HG03565 (cell line): Measurements from ENCODE around the gene TAS1R1.

Experiments used
- ATAC-seq: cut with Tn5 transposase; IDR thresholded peaks from one replicate; pipeline ENCODE4 v1.9.1; 2021; ENCODE audit warnings: mild to moderate bottlenecking, moderate library complexity; ENCODE audit not compliant: unreplicated experiment

TAS1R1 gene

DNA sequence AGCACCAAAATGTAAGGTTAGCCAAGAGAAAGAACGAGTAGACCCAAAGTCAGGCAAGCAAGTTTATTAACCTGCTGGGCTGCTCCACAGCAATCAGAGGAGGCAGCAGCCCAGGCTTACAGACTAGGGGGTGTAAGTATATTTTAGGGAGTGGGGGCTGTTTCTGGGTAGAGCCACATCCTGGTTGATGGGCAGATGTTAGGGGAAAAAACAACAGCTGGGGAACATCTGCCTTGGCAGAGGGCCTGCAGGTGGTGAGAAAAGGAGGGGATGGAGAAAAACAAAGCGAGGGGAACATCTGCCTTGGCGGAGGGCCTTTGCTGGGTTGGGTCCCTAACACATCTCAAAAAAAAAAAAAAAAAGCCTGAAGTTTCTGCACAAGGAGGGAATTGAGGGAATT lies 15.0 kb downstream of the TAS1R1 start:
- ATAC-seq = no peak

DNA sequence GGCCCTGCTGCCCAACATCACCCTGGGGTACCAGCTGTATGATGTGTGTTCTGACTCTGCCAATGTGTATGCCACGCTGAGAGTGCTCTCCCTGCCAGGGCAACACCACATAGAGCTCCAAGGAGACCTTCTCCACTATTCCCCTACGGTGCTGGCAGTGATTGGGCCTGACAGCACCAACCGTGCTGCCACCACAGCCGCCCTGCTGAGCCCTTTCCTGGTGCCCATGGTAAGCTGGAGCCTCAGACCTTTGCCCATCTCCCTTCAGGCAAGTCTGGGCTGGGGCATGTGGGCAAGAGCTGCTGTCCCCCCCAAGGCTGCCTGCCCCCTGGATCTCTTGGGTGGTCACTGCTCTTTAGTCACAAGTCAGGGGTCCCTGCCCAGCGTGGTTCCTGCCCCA lies 15.9 kb downstream of the TAS1R1 start:
- no peak for ATAC-seq

DNA sequence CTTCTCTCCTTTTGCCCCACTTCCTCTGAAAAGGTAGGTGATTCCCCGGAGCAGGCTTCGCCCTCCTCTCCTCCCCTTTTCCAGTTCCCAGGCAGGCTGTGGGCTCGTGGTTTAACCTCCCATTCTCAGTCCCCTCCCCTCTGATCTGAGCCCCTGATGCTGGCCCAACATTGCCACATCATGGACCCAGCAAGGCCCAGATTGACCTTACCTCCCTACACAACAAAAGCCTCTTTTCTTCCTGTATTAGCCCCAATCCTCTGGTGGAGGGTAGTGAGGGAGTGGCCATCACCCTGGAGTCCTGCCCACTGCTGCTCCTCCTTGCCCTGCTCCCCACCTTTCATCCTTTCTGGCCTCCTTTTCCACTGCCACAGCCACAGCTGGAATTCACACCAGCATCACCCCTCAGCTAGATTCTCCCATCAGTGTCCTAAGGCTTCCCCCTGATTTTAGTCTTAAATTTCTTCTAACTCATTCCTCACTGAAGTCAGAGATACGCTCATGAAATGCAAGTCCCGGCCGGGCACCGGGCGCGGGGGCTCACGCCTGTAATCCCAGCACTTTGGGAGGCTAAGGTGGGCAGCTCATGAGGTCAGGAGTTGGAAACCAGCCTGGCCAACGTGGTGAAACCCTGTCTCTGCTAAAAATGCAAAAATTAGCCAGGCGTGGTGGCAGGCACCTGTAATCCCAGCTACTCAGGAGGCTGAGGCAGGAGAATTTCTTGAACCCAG lies 17.7 kb downstream of the TAS1R1 start:
- ATAC-seq = no peak

DNA sequence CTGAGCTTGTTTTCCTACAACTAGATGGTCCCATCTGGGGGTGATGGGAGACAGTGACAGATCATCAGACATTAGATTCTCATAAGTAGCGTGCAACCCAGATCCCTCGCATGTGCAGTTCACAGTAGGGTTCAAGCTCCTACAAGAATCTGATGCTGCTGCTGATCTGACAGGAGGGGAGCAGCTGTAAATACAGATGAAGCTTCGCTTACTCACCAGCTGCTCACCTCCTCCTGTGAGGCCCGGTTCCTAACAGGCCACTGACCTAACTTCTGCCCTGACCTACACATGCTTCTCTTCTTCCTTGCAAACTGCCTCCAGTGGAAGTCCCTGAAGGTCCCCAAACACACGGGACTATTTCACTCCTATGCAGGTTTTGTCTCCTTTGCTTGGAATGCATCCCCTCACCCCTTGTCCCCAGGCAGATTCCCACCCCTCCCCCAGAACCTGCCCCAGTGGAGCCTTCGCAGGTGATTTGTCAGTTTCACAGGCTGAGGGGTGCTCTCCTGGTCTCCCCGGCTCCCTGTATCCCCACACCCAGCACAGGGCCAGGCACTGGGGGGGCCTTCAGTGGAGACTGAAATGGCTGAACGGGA lies 19.0 kb downstream of the TAS1R1 start:
- no peak for ATAC-seq

DNA sequence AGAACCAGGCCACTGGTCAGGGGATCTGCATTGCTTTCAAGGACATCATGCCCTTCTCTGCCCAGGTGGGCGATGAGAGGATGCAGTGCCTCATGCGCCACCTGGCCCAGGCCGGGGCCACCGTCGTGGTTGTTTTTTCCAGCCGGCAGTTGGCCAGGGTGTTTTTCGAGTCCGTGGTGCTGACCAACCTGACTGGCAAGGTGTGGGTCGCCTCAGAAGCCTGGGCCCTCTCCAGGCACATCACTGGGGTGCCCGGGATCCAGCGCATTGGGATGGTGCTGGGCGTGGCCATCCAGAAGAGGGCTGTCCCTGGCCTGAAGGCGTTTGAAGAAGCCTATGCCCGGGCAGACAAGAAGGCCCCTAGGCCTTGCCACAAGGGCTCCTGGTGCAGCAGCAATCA lies 19.7 kb downstream of the TAS1R1 start:
- ATAC-seq = no peak

DNA sequence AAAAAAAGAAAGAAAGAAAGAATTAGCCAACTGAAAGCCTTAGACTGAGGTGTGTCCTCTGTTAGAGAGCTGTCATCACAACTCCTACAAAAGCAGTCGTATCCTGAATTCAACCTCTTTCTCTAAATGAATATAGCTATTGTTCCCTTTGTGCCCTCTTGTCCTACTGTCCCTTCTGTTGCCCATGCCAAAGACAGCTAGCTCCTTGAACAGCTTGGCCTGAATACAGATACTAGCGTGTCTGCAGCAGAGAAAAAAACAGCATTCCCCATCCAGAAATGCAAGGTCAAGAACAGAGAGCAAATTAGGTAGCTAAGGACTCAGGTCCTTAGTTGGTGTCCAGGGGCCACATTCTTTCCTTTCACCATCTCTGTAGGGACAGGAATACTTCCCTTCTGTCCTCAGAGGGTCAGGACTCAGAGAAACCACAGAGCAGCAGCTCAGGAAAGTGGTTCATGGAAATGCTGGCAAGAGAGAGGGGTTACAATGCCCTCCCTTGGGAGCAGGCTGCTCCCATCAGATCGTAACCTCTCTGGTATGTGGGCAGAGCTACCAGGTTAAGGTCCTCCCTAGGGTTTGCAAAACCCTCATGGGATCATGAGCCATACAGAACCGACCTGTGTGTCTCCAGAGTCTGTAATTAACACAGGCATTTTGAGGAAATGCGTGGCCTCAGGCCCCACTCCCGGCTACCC lies 22.9 kb downstream of the TAS1R1 start:
- ATAC-seq = no peak

DNA sequence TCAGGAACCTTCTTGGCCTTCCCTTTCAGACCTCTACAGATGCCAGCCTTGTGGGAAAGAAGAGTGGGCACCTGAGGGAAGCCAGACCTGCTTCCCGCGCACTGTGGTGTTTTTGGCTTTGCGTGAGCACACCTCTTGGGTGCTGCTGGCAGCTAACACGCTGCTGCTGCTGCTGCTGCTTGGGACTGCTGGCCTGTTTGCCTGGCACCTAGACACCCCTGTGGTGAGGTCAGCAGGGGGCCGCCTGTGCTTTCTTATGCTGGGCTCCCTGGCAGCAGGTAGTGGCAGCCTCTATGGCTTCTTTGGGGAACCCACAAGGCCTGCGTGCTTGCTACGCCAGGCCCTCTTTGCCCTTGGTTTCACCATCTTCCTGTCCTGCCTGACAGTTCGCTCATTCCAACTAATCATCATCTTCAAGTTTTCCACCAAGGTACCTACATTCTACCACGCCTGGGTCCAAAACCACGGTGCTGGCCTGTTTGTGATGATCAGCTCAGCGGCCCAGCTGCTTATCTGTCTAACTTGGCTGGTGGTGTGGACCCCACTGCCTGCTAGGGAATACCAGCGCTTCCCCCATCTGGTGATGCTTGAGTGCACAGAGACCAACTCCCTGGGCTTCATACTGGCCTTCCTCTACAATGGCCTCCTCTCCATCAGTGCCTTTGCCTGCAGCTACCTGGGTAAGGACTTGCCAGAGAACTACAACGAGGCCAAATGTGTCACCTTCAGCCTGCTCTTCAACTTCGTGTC lies 23.7 kb downstream of the TAS1R1 start:
- no peak for ATAC-seq

DNA sequence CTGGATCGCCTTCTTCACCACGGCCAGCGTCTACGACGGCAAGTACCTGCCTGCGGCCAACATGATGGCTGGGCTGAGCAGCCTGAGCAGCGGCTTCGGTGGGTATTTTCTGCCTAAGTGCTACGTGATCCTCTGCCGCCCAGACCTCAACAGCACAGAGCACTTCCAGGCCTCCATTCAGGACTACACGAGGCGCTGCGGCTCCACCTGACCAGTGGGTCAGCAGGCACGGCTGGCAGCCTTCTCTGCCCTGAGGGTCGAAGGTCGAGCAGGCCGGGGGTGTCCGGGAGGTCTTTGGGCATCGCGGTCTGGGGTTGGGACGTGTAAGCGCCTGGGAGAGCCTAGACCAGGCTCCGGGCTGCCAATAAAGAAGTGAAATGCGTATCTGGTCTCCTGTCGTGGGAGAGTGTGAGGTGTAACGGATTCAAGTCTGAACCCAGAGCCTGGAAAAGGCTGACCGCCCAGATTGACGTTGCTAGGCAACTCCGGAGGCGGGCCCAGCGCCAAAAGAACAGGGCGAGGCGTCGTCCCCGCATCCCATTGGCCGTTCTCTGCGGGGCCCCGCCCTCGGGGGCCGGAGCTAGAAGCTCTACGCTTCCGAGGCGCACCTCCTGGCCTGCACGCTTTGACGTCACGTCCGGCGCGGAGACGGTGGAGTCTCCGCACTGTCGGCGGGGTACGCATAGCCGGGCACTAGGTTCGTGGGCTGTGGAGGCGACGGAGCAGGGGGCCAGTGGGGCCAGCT lies 24.4 kb downstream of the TAS1R1 start, which contains the start of gene ZBTB48:
Gene ZBTB48 (plus strand): TSS at position 621 of the 745 bp plus-strand sequence. CDS start 616 bp downstream, outside the sequence.
- ATAC-seq = peak; percentile 93

DNA sequence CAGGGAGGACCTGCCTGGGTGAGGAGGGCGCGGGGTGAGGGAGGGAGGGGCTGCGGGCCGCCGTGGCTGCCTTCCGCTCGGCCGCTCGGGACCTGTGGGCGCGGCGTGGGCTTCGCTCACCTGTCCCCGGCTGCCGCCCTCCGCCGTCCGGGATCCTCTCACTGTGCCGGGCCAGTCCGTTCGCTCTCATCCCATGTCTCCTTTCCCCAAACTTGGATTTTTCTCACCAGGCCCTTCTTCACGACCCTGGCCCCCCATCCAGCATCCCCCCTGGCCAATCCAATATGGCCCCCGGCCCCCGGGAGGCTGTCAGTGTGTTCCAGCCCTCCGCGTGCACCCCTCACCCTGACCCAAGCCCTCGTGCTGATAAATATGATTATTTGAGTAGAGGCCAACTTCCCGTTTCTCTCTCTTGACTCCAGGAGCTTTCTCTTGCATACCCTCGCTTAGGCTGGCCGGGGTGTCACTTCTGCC lies 25.0 kb downstream of the TAS1R1 start:
- ATAC-seq = no peak

DNA sequence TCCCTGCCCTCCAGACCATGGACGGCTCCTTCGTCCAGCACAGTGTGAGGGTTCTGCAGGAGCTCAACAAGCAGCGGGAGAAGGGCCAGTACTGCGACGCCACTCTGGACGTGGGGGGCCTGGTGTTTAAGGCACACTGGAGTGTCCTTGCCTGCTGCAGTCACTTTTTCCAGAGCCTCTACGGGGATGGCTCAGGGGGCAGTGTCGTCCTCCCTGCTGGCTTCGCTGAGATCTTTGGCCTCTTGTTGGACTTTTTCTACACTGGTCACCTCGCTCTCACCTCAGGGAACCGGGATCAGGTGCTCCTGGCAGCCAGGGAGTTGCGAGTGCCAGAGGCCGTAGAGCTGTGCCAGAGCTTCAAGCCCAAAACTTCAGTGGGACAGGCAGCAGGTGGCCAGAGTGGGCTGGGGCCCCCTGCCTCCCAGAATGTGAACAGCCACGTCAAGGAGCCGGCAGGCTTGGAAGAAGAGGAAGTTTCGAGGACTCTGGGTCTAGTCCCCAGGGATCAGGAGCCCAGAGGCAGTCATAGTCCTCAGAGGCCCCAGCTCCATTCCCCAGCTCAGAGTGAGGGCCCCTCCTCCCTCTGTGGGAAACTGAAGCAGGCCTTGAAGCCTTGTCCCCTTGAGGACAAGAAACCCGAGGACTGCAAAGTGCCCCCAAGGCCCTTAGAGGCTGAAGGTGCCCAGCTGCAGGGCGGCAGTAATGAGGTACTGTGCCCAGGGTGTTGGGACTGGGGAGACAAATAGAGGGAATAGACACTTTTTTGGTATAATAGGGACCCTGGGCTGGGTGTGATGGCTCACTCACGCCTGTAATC lies 25.7 kb downstream of the TAS1R1 start:
- ATAC-seq = no peak

DNA sequence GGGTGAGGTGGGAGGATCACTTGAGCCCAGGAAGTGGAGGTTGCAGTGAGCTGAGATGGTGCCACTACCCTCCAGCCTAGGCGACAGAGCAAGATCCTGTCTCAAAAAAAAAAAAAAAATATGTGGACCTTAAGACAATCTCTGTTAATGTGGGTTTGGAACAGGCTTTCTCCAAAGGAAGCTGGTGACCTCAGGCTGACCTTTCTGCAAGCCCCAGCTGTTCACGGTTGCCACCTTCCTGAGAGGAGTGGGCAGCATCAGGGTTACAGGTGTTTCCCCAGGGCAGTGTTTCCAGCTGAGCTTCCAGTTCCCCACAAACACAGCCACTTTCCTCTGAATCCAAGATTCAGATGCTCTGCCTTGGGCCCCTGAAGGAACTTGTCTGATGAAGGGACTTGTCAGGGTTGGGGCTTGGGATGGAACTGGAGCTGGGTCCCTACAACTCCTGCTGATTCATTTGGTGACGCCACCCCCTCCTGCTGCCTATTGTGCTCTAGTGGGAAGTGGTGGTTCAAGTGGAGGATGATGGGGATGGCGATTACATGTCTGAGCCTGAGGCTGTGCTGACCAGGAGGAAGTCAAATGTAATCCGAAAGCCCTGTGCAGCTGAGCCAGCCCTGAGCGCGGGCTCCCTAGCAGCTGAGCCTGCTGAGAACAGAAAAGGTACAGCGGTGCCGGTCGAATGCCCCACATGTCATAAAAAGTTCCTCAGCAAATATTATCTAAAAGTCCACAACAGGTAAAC lies 26.6 kb downstream of the TAS1R1 start:
- ATAC-seq = no peak

DNA sequence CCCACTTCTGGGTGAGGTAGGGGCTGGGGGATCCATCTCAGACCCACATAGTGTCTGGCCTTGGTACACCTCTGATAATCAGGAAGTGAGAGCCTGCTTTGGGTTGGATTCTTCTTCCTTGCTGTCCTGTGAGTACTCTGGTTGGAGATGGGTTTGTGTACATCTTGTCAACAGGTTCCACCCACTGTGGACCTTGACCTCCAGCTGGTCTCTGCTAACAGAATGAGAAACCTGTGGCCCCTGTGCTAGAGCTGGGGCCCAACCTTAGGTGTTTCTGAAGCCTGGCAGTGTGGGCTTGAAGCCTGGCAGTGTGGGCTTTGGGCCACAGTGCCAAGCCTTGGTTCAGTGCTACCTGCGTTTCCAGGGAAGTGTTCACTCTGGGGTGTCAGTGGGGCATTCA lies 27.3 kb downstream of the TAS1R1 start:
- ATAC-seq = no peak

DNA sequence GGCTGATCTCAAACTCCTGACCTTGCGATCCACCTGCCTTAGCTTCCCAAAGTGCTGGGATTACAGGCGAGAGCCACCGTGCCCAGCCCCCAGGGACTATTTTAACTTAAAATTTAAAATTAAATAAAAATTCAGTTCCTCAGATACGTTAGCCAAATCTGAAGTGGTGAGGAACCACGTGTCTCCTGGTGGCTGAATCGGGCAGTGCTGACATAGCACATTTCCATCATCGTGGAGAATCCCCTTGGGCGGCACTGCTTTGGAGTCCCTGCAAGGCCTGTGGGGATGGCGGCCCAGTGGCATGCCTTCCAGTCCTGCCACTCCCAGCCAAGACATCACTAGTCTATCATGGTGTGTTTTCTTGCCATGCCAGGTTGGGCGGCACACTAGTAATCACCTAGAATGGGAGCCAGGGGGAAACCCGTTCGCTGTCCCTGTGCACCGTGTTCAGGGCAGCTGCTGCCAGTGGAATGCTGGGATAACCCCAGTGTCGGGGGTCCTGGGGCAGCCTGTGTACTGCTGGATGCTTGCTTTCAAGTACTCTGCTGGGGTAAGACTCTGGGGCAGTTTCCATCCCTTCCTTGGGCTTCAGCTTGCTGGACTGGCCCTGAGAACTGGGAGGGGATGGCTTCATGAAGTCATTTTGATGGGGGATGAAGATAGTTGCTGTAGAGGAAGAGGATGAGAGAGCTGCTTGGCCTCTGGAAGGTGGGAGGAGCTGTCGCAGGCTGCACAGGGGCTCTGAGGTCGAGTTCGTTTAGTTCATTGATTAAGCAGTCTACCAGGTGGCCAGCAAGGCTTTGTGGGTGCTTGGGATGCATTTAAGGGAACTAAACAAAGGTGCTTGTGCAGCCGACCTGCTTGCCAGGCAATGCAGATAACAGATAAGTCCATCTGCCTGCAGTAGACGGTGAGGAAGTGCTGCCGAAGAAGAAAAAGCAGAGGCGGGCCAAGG lies 29.3 kb downstream of the TAS1R1 start:
- ATAC-seq = no peak

DNA sequence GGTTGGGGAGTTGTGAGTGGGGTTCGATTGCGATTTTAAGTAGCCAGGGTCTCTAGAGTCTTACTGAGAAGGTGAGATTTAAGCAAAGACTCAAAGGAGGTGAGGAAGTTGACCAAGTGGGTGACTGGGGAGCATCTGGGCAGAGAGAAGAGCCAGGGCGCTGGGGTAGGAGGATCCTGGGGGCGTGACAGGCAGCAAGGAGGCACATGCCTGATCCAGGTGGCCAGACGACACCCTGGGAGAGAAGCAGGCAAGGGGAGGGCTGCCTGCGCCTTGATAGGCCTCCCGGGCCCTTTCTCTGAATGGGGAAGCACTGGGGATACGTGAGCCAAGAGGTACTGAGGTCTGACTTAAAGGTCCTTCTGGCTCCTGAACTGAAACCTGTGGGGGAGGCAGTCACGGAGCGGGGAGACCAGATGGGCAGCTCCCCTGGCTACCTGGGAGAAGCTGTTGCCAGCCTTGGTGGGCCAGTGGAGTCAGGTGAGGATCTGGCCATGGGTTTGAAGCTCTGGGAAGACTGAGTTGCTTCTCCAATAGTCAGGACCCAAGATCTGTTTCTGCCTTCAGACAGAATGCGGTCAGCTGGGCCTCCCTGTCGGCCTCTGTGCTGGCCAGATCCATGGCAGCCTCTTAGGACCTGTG lies 30.1 kb downstream of the TAS1R1 start:
- no peak for ATAC-seq

DNA sequence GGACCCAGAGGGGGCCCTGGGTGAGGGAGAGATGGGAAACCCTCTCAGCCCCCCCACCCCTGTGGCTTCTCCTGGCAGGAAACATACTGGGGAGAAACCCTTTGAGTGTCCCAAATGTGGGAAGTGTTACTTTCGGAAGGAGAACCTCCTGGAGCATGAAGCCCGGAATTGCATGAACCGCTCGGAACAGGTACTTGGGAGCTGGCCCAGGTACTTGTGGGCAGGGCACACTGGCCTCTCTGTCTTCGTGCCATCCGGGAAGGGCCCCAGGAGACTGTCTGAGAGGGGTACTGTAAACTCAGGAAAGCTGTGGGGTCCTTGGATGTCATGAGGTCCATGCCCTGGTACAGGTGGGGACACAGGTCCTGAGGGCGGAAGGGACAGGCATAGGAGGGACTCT lies 30.7 kb downstream of the TAS1R1 start:
- ATAC-seq = no peak

DNA sequence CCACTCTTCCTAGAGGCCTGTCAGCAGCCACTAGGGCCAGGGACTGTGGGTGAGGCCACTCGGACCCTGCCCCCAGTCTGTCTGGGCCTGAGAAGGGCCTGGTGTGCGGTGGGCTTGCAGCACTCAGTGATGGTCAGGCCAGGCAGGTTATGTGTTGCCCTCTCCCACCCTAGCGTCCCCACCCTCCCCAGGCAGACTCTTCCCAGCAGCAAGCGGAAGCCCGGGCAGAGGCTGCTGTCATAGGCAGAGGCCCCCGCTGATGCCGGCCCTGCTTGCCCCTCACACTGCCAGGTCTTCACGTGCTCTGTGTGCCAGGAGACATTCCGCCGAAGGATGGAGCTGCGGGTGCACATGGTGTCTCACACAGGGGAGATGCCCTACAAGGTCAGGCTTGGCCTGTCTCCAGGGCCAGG lies 31.3 kb downstream of the TAS1R1 start:
- no peak for ATAC-seq

DNA sequence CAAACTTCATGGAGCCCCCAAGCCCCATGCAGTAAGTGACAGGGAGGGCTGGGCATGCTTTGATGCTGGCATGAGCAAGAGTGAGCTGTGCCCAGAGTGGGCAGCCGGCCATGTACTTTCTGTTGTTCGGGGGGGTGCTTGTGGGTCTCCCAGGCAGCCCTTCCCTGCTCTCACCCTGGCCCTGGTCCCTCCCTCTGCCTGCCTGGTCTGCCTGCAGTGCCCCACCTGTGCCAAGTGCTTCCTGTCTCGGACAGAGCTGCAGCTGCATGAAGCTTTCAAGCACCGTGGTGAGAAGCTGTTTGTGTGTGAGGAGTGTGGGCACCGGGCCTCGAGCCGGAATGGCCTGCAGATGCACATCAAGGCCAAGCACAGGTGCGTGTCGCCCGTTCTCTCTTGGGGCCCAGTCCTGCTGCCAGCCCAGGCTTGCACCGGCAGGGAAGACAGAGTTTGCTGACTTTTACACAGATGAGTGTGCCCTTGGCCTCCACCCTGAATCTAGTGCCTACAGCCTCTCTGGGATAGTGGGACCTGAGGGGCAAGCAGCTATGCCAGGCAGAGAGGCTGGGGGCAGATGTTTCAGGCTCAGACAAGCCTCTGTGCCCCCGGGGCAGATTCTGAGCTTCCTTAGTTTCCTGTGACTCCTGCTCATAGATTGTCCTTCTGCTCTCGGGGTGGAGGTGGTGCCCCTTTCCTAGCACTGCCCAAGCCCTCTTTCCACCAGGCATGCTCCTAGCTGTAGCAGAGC lies 32.3 kb downstream of the TAS1R1 start:
- no peak for ATAC-seq
